Naive thymus-derived CD8-positive, alpha-beta T cell (primary cell): ENCODE data around the gene PAGE3. TPM values are rescaled to one million over a fixed set of nuclear protein-coding genes. Genes with fewer than 3 reads are reported as not detected.

Experiments
- ATAC-seq, 2 donors: fragments of 150-1000 bp; cut with Tn5 transposase in 1 of 2; sonication (Bioruptor Pico), chemical (Tn5 transposase) in 1 of 2; 1 replicate in 1 of 2; 2 replicates in 1 of 2; pipeline ENCODE4 v1.10.0; 2021; ENCODE audit warnings: mild to moderate bottlenecking in 2 of 2, moderate library complexity in 2 of 2
- POLR2A ChIA-PET: fragments of 350-600 bp; sonication (Branson Sonifier 250); formaldehyde crosslinking; loops from one replicate; lab custom pipeline; 2021; ENCODE audit warnings: antibody characterized with exemption; lab: Charles Lee
- DNase-seq, 10 donors: peaks; one replicate each; pipeline versions ENCODE4 v3.0.0 to v3.0.0-alpha.2; 2020 to 2022
- H3K27ac Mint-ChIP-seq, 10 donors: one replicate each; pipeline ENCODE4 v1.8.0; 2020 to 2022; ENCODE audit warnings: mild to moderate bottlenecking in 10 of 10, mixed read lengths in 10 of 10, moderate library complexity in 4 of 10, inconsistent platforms in 1 of 10
- H3K27me3 Mint-ChIP-seq, 5 donors: one replicate each; pipeline ENCODE4 v1.8.0; 2021 to 2022; ENCODE audit warnings: mixed read lengths in 5 of 5
- H3K36me3 Mint-ChIP-seq, 3 donors: one replicate each; pipeline ENCODE4 v1.8.0; 2020 to 2022; ENCODE audit warnings: mixed read lengths in 3 of 3, mild to moderate bottlenecking in 2 of 3, inconsistent platforms in 1 of 3
- H3K4me1 Mint-ChIP-seq, 4 donors: one replicate each; pipeline ENCODE4 v1.8.0; 2021 to 2022; ENCODE audit warnings: mixed read lengths in 4 of 4
- H3K4me3 Mint-ChIP-seq, 10 donors: one replicate each; pipeline ENCODE4 v1.8.0; 2020 to 2022; ENCODE audit warnings: mild to moderate bottlenecking in 10 of 10, mixed read lengths in 10 of 10, moderate library complexity in 6 of 10, inconsistent platforms in 1 of 10
- H3K9me3 Mint-ChIP-seq, 9 donors: one replicate each; pipeline ENCODE4 v1.8.0; 2020 to 2022; ENCODE audit warnings: mixed read lengths in 9 of 9, mild to moderate bottlenecking in 3 of 9, inconsistent platforms in 1 of 9, moderate library complexity in 1 of 9
- polyA plus RNA-seq, 3 donors: library from polyadenylated mRNA; unstranded; fragments of 300-500 nt; fragmentation: Illumina TruSeq; gene quantifications; one replicate each; pipeline ENCODE4 v1.2.3, GENCODE V29; 2021
- total RNA-seq, 8 experiments: library from RNA in 2 of 8; stranded (reverse) in 2 of 8; gene quantifications; one replicate each; pipeline ENCODE4 v1.2.3 and lab custom pipeline; 2021 to 2026

The PAGE3 gene, protein sequence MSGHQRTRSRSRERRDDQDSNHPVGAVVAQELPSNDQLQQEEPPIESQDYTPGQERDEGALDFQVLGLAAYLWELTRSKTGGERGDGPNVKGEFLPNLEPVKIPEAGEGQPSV
- total RNA-seq = not detected
- polyA plus RNA-seq = not detected
- total RNA-seq (lab: John Stamatoyannopoulos, UW) = 0 reads per million in 6 experiments

DNA sequence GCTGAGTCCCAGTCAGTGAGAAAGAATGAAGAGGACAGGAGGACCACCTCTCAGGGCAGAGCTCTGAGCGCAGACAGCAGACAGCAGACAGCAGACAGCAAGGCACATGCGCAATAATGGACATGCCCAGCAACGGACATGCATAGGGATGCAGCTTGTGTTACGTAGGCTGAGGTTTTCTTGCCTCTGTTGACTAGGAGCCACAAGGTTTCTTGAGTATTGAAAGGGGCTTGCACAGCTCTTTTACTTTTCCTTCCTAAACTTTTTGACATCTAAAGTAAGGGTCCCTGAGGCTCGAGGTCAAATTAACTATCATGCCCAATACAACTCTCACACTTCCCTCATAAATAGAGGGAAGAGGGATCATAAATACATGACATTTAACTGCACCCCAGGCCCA lies at the start of gene PAGE3:
Gene PAGE3, minus strand, starts transcription at position 101 of the 400 bp plus-strand sequence. CDS start 1,013 bp downstream, outside the sequence.
- DNase-seq (no peak), ATAC-seq (no peak)
- Mint-ChIP-seq H3K36me3 (no peaks in the 10 kb centered on the region), H3K4me1 (no peaks in the 10 kb centered on the region), H3K27ac (peak within 1 kb of the TSS in 1 of 10 donors; percentile 69), H3K9me3 (no peaks in the 10 kb centered on the region), H3K4me3 (no peak within 1 kb of the TSS), H3K27me3 (no peaks in the 10 kb centered on the region)
- POLR2A ChIA-PET = no interaction called here

DNA sequence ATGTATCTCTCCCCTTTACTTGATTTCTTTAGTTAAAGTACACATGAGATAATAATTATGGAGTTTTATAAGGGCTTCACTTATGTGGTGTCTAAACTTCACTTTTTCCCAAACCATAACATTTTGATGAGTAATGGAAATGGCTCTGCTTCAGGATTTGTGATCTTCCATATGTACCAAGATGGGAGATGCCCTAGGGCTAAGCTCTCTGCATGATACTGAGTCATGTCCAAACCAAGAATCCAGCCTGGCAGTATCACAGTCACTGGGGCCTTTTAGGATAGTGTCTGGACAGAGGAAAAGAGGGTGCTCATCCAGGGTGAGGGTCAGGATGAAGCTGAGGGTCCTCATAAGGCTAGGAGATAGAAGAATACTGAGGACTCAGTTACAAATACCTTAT lies 47.9 kb upstream of the PAGE3 start:
- POLR2A ChIA-PET = no interaction called here
- Mint-ChIP-seq H3K9me3 (peaks cover 0 to 4% (median 3%) of the 10 kb centered on the region in 9 donors), H3K4me1 (no peaks in the 10 kb centered on the region), H3K4me3 (no peak overlapping the region), H3K27ac (no peak overlapping the region), H3K27me3 (peaks cover 0 to 3% (median 0%) of the 10 kb centered on the region in 5 donors), H3K36me3 (peaks cover 0 to 9% (median 0%) of the 10 kb centered on the region in 3 donors)
- no peak for ATAC-seq
- no peak for DNase-seq

DNA sequence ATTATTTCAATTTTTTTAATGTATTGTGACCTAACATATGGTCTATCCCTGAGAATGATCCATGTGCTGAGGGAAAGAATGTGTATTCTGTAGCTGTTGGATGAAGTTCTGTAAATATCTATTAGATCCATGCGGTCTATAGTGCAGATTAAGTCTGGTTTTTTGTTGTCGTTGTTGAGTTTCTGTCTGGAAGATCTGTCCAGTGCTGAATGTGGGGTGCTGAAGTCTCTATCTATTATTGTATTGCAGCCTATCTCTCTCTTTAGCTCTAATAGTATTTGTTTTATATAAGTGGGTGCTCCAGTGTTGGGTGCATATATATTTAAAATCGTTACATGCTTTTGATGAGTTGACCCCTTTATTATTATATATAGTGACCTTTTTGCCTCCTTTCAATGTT lies 26.2 kb upstream of the PAGE3 start:
- Mint-ChIP-seq H3K27ac (no peak overlapping the region), H3K36me3 (no peaks in the 10 kb centered on the region), H3K4me3 (no peak overlapping the region), H3K27me3 (no peaks in the 10 kb centered on the region), H3K4me1 (peaks cover 0 to 1% (median 0%) of the 10 kb centered on the region in 4 donors), H3K9me3 (peaks cover 0 to 21% (median 0%) of the 10 kb centered on the region in 9 donors)
- DNase-seq (no peak), ATAC-seq (no peak)
- POLR2A ChIA-PET = no interaction called here

DNA sequence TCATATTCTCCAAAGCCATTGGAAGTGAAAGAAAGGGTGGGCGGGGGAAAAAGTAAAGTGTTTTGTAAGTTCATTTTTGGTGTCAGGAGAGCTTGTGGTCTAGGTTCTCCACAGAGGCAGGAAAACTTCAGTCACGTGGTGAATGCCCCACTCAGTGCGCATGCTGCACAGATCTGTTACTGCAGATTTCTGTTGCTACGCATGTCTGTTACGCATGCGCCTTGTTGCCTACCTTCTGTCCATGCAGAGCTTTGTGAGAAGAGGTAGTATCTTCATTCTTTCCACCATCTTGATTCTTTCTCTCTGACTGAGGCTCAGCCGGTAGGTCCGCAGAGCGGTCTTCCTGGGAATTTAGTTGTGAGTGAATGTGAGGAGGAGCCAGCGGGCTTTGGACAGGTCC lies 15.1 kb upstream of the PAGE3 start:
- no peaks in the 10 kb centered on the region for H3K36me3 Mint-ChIP-seq
- peaks cover 0 to 2% (median 0%) of the 10 kb centered on the region in 4 donors for H3K4me1 Mint-ChIP-seq
- no peaks in the 10 kb centered on the region for H3K27me3 Mint-ChIP-seq
- H3K27ac Mint-ChIP-seq = no peak overlapping the region
- H3K4me3 Mint-ChIP-seq = no peak overlapping the region
- POLR2A ChIA-PET = no interaction called here
- DNase-seq (no peak), ATAC-seq (no peak)
- H3K9me3 Mint-ChIP-seq = peaks cover 0 to 5% (median 0%) of the 10 kb centered on the region in 9 donors

DNA sequence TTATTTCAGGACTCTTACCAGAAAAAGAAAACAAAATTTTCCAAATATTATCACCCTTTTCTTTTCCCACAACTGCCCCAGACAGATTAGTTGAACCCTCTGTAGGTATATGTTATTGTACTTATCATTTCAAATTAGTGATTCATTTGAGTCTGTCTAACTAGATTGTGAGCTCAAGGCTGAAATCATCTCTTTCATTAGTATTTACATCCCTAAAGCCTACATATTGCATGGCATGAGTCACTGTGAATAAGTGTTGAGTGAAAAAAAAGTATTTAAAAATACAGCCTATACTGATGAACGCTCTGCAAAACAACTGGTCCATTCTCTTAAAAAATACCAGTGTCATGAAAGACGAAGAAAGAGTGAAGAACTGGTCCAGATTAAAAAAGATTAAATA lies 3.9 kb downstream of the PAGE3 start:
- POLR2A ChIA-PET = no interaction called here
- no peak for ATAC-seq
- Mint-ChIP-seq H3K27me3 (peaks cover 0 to 2% (median 0%) of the 10 kb centered on the region in 5 donors), H3K27ac (no peak overlapping the region), H3K9me3 (no peaks in the 10 kb centered on the region), H3K36me3 (no peaks in the 10 kb centered on the region), H3K4me3 (no peak overlapping the region), H3K4me1 (no peaks in the 10 kb centered on the region)
- no peak for DNase-seq

DNA sequence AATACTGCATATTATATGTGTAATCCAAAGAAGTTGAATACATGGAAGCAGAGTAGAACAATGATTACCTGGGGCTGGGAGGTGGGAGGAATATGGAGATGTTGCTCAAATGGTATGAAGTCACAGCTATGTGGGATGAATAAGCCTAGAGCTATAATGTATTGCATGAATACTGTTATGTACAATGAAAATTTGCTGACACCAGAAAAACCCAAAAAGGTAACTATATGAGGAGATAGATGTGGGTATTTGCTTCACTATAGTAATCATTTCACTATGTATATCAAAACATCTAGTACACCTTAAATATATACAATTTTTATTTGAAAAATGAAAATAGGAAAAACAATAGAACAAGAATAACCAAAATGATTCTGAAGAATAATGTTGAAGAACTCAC lies 11.2 kb downstream of the PAGE3 start:
- Mint-ChIP-seq H3K27me3 (peaks cover 0 to 3% (median 0%) of the 10 kb centered on the region in 5 donors), H3K4me1 (no peaks in the 10 kb centered on the region), H3K27ac (no peak overlapping the region), H3K4me3 (no peak overlapping the region), H3K36me3 (no peaks in the 10 kb centered on the region), H3K9me3 (no peaks in the 10 kb centered on the region)
- ATAC-seq = no peak
- POLR2A ChIA-PET = no interaction called here
- no peak for DNase-seq

DNA sequence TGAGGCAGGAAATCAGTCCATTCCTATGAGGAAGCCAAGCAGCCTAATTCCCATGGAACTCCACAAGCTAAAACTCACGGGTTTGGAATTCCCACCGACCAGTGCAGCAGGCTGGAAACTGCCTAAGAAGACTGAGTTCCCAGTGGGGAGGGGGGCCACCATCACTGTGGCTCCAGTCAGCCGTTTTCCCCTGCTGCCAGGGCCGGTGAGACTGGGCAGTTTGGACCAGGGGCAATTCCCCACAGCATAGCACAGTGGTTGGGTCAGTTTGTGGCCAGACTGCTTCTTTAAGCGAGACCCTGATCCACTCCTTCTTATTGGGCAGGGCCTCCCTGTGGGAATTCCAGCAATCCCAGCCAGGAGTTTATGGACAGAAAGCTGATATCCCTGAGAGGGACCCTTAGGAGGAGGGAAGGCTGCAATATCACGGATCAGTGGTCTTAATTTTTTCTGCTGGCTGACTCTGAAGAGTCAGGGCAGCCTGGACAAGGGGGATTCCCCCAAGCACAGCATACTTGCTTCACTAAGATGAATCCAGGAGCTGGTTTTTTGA lies 23.9 kb downstream of the PAGE3 start:
- Mint-ChIP-seq H3K4me3 (no peak overlapping the region), H3K4me1 (no peaks in the 10 kb centered on the region), H3K27ac (no peak overlapping the region), H3K27me3 (peaks cover under 1 to 10% (median 2%) of the 10 kb centered on the region in 5 donors), H3K9me3 (peaks cover 0 to 28% (median 3%) of the 10 kb centered on the region in 9 donors), H3K36me3 (peaks cover 0 to 6% (median 0%) of the 10 kb centered on the region in 3 donors)
- ATAC-seq = no peak
- no peak for DNase-seq
- POLR2A ChIA-PET = no interaction called here

DNA sequence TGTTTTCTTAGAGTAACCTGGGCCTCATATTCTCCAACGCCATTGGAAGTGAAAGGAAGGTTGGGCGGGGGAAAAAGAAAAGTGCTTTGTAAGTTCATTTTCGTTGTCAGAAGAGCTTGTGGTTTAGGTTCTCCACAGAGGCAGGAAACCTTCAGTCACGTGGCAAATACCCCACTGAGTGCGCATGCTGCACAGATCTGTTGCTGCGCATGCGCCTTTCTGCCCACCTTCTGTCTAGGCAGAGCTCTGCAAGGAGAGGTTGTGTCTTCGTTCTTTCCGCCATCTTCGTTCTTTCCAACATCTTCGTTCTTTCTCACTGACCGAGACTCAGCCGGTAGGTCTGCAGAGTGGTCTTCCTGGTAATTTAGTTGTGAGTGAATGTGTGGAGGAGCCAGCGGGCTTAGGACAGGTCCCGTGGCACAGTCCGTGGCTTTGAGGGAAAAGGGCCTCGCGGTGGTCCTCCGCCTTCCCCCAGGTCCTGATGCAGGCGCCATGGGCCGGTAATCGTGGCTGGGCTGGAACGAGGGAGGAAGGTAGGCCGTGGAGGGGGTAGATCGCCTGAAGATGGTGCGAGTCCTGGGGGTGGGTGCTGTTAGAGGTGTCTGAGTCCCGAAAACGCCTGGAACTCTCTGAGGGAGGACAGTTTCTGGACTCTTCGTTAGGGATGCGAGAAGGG lies 44.5 kb downstream of the PAGE3 start, which contains the start of gene PAGE5:
Gene PAGE5, plus strand, starts transcription at position 228 of the 676 bp plus-strand sequence. CDS start 1,037 bp downstream, outside the sequence.
- Mint-ChIP-seq H3K36me3 (no peaks in the 10 kb centered on the region), H3K9me3 (no peaks in the 10 kb centered on the region), H3K4me3 (no peak within 1 kb of the TSS), H3K4me1 (no peaks in the 10 kb centered on the region), H3K27ac (no peak within 1 kb of the TSS), H3K27me3 (peaks cover 0 to 2% (median 0%) of the 10 kb centered on the region in 5 donors)
- ATAC-seq (no peak), DNase-seq (peak in 1 of 10 donors; percentile 2)
- POLR2A ChIA-PET = no interaction called here

DNA sequence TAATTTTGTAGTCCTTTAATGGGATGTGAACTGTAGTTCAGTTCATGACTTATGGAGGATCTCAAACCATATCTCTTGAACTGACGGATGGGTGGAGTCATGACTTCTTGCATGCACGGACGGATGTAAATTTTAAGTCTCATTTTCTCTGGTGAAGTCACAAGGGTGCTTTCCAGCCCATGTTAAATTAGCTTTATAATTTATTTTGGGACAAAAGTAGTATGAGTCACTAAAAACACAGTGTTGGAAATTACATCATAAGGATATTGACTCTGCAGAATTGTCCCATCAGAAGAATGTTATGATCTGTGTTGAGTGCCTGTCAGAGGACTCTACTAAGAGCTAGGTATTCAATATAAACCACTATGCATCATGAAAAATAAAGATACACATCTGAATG lies 51.3 kb downstream of the PAGE3 start:
- Mint-ChIP-seq H3K27me3 (no peaks in the 10 kb centered on the region), H3K4me1 (no peaks in the 10 kb centered on the region), H3K27ac (no peak overlapping the region), H3K4me3 (no peak overlapping the region), H3K36me3 (no peaks in the 10 kb centered on the region), H3K9me3 (no peaks in the 10 kb centered on the region)
- DNase-seq = no peak
- POLR2A ChIA-PET = no interaction called here
- ATAC-seq = no peak

DNA sequence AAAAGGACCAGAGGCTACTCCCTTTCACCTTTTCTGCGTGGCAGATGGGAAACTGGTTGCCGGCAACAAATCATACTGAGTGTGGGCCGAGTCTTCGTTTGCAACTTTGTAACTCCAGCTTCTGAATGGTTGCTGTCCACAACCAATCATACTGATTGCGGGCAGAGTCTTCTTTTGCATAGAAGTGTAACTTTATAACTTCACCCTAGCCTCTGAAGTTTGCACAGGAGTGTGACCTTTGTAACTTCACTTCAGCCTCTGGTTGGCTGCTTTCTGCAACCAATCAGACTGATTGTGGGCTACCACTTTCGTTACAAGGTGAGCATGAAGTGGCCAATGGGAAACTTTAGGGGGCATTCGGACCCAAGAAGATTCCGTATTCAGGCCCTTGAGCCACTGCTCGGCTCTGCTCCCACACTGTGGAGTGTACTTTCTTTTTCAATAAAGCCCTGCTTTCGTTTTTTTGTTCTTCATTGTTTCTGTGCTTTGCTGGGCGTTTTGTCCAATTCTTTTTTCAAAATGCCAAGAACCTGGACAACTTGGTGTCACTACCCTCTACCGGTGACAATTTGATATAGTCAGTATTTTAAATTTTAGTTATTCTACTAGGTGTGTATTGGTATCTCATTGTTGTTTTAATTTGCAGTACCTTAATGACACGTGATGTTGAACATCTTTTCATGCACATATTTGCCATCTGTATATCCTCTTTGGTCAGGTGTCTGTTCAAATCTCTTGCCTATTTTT lies 53.6 kb downstream of the PAGE3 start:
- POLR2A ChIA-PET = no interaction called here
- no peaks in the 10 kb centered on the region for H3K36me3 Mint-ChIP-seq
- no peak for DNase-seq
- no peak overlapping the region for H3K4me3 Mint-ChIP-seq
- ATAC-seq = no peak
- H3K9me3 Mint-ChIP-seq = no peaks in the 10 kb centered on the region
- no peak overlapping the region for H3K27ac Mint-ChIP-seq
- peaks cover 0 to 6% (median 0%) of the 10 kb centered on the region in 5 donors for H3K27me3 Mint-ChIP-seq
- no peaks in the 10 kb centered on the region for H3K4me1 Mint-ChIP-seq
